HEK293T (cell line): Measurements from ENCODE around the gene TMEM87A.
A peak's percentile ranks its signal among the peaks of the same experiment; 100 is the strongest.
"Not testable (repeated sequence)": the region's sequence is repeated elsewhere in the genome, so short reads cannot be mapped to it uniquely, and the experiment has no call there.

Experiments
- CTCF ChIA-PET: fragments of 350-600 bp; formaldehyde crosslinking; extraction: SDS; loops from one replicate; lab custom pipeline; 2021; ENCODE audit warnings: antibody characterized with exemption, inconsistent platforms; lab: Yijun Ruan, JAX
- POLR2A ChIA-PET: fragments of 350-600 bp; formaldehyde crosslinking; extraction: SDS; loops from one replicate; lab custom pipeline; 2020; ENCODE audit warnings: antibody characterized with exemption, inconsistent platforms; lab: Yijun Ruan, JAX
- DNase-seq: peaks from one replicate; pipeline ENCODE4 v3.0.0; 2012; ENCODE audit warnings: mixed read lengths; ENCODE audit errors: extremely low spot score
- ARNT ChIP-seq: fragments of 450-650 bp; IDR thresholded peaks from 2 replicates; pipeline ENCODE4 v1.6.1; 2017; ENCODE audit warnings: mild to moderate bottlenecking
- BHLHE40 ChIP-seq: fragments of 450-650 bp; IDR thresholded peaks from 2 replicates; pipeline ENCODE4 v1.6.1; 2016; ENCODE audit warnings: mild to moderate bottlenecking, moderate library complexity, borderline replicate concordance
- CTBP1 ChIP-seq: fragments of 450-650 bp; IDR thresholded peaks from 2 replicates; pipeline ENCODE4 v1.6.1; 2016; ENCODE audit warnings: borderline replicate concordance
- ELF4 ChIP-seq: fragments of 450-650 bp; IDR thresholded peaks from 2 replicates; pipeline ENCODE4 v1.6.1; 2017; ENCODE audit warnings: antibody characterized with exemption
- FOXA1 ChIP-seq: fragments of 450-650 bp; IDR thresholded peaks from 2 replicates; pipeline ENCODE4 v1.6.1; 2016; ENCODE audit warnings: mild to moderate bottlenecking
- FOXK2 ChIP-seq: fragments of 450-650 bp; IDR thresholded peaks from 2 replicates; pipeline ENCODE4 v1.6.1; 2016; ENCODE audit warnings: mild to moderate bottlenecking
- FOXM1 ChIP-seq: fragments of 450-650 bp; IDR thresholded peaks from 2 replicates; pipeline ENCODE4 v1.6.1; 2017; ENCODE audit warnings: mild to moderate bottlenecking, borderline replicate concordance
- HDGF ChIP-seq: fragments of 450-650 bp; IDR thresholded peaks from 2 replicates; pipeline ENCODE4 v1.6.1; 2017; ENCODE audit warnings: antibody characterized with exemption, borderline replicate concordance
- L3MBTL2 ChIP-seq: fragments of 450-650 bp; conservative IDR thresholded peaks from 2 replicates; pipeline ENCODE4 v1.6.1; 2016; ENCODE audit warnings: mild to moderate bottlenecking
- LEF1 ChIP-seq: fragments of 450-650 bp; IDR thresholded peaks from 2 replicates; pipeline ENCODE4 v1.6.1; 2017; ENCODE audit warnings: mild to moderate bottlenecking, borderline replicate concordance
- NFRKB ChIP-seq: fragments of 450-650 bp; IDR thresholded peaks from 2 replicates; pipeline ENCODE4 v1.6.1; 2016; ENCODE audit warnings: mild to moderate bottlenecking, moderate library complexity
- PKNOX1 ChIP-seq: fragments of 450-650 bp; IDR thresholded peaks from 2 replicates; pipeline ENCODE4 v1.6.1; 2016
- SP1 ChIP-seq: fragments of 450-650 bp; IDR thresholded peaks from 2 replicates; pipeline ENCODE4 v1.6.1; 2017
- SUZ12 ChIP-seq: fragments of 450-650 bp; IDR thresholded peaks from 2 replicates; pipeline ENCODE4 v1.6.1; 2016; ENCODE audit warnings: mild to moderate bottlenecking
- TARDBP ChIP-seq: fragments of 450-650 bp; IDR thresholded peaks from 2 replicates; pipeline ENCODE4 v1.6.1; 2016
- ZNF384 ChIP-seq: fragments of 450-650 bp; IDR thresholded peaks from 2 replicates; pipeline ENCODE4 v1.6.1; 2016

Gene TMEM87A, protein sequence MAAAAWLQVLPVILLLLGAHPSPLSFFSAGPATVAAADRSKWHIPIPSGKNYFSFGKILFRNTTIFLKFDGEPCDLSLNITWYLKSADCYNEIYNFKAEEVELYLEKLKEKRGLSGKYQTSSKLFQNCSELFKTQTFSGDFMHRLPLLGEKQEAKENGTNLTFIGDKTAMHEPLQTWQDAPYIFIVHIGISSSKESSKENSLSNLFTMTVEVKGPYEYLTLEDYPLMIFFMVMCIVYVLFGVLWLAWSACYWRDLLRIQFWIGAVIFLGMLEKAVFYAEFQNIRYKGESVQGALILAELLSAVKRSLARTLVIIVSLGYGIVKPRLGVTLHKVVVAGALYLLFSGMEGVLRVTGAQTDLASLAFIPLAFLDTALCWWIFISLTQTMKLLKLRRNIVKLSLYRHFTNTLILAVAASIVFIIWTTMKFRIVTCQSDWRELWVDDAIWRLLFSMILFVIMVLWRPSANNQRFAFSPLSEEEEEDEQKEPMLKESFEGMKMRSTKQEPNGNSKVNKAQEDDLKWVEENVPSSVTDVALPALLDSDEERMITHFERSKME

DNA sequence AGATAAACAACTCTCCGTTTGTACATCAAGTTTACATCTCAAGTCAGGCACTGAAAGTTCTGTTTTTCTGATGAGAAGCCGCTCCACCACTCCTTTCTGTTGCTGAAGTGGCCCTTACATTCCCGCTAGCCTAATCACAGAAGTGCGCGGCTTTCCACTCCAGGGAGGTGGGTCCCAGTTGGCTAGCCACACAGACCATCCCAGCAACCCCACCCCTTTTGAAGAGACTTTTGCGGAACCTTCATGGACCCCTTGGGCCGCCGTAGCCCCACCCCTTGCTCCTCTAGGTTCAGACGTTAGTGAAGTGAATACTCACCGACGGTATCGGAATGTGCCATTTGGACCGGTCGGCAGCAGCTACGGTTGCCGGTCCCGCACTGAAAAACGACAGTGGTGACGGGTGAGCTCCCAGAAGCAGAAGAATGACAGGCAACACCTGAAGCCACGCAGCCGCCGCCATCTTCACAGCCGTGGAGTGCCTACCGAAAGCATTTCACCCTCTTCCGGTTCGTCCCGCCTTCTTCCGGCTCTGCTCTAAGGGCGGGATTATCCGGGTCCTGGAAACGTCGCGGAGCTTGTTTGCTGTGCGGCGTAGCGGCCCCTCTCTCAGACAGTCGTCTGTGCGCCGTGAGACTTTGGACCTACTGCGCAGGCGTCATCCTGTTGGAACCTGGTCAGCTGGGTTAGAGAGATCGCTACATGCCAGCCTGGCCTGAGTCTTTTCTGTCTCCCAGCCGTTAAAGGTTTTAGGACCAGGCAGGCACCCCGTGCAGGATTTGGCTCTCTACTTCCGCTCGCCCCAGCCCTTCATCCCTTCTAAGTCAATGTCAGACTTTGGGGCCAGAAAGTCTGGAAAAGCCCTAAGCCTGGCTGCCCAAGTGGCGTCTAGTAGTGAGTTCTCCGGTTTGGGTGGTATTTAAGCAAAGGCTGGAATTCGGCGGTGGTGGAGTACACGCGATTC lies at the start of gene TMEM87A, which contains the start of gene GANC:
TMEM87A (minus strand) TSS at position 495 of the 961 bp plus-strand sequence; CDS start at position 460, 35 bp downstream.
GANC (plus strand) TSS at position 263 of the 961 bp plus-strand sequence. CDS start 1,281 bp downstream, outside the sequence.
- TF ChIP-seq BHLHE40: no peak
- TF ChIP-seq TARDBP: no peak
- TF ChIP-seq FOXA1: no peak
- peak; percentile 67 for TF ChIP-seq L3MBTL2
- no peak for TF ChIP-seq CTBP1
- no peak for TF ChIP-seq SUZ12
- peak; percentile 75 for TF ChIP-seq ELF4
- TF ChIP-seq ZNF384: no peak
- no peak for TF ChIP-seq FOXK2
- TF ChIP-seq NFRKB: 0 out of 2 replicates have a peak, but pooled peaks have one; percentile 18
- no peak for TF ChIP-seq SP1
- TF ChIP-seq FOXM1: no peak
- no peak for TF ChIP-seq HDGF
- no peak for TF ChIP-seq ARNT
- TF ChIP-seq PKNOX1: peak; percentile 59
- no peak for TF ChIP-seq LEF1
- peak; percentile 82 for DNase-seq
- ChIA-PET POLR2A (interaction anchor here (0.5 to 2.2 kb wide), 17 partner anchors 9 to 275 kb away, joined by 3 to 20 read pairs (median 3); partner anchors contain the start of gene VPS39), CTCF (no interaction called here)

DNA sequence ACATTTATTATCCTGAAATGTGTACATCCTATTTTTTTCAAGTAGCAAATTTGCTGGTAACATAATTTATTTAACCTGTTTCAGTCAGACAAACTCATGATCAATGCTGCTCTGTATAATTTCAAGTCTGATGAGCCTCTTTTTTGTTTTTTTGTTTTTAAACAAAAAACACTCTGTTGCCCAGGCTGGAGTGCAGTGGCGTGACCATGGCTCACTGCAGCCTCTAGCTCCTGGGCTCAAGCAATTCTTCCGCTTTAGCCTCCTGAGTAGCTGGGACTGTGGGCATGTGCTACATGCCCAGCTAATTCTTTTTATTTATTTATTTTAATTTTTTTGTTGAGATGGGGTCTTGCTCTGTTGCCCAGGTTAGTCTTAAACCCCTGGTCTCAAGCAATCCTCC lies 46.0 kb upstream of the TMEM87A start:
- CTCF ChIA-PET: no interaction called here
- no peak for DNase-seq
- POLR2A ChIA-PET: no interaction called here
- no peak for TF ChIP-seq BHLHE40
- no peak for TF ChIP-seq PKNOX1
- no peak for TF ChIP-seq NFRKB
- no peak for TF ChIP-seq ARNT
- no peak for TF ChIP-seq FOXK2
- no peak for TF ChIP-seq TARDBP
- no peak for TF ChIP-seq ZNF384
- no peak for TF ChIP-seq FOXM1
- no peak for TF ChIP-seq HDGF

DNA sequence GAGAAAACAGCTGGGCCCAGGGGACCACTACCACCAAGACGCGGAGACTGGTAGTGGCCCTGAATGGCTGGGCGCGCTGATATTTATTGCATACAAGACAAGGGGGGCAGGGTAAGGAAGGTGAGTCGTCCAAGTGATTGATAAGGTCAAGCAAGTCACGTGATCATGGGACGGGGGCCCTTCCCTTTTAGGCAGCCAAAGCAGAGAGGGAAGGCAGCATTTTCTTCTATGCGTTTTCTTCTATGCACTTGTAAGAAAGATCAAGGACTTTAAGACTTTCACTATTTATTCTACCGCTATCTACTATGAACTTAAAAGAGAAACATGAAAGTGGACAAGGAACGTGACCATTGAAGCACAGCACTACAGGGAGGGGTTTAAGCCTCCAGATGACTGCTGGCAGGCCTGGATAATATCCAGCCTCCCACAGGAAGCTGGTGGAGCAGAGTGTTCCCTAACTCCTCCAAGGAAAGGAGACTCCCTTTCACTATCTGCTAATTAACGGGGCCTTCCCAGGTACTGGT lies 43.1 kb upstream of the TMEM87A start:
- DNase-seq, CTCF ChIA-PET, POLR2A ChIA-PET: not testable (repeated sequence)

DNA sequence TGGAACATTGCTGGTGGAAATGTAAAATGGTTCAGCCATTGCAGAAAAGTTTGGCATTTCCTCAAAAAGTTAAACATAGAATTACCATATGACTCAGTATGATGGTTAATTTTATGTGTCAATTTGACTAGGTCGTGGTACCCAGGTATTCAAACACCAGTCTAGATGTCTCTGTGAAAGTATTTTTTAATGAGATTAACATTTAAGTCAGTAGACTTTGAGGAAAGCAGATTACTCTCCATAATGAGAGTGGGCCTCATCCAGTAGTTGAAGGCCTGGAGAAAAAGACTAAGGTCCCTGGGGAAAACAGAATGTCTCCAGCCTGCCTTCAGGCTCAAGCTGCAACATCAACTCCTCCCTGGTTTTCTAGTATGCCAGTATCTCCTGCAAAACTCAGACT lies 42.3 kb upstream of the TMEM87A start:
- ChIA-PET POLR2A (no interaction called here), CTCF (no interaction called here)
- TF ChIP-seq PKNOX1 (no peak), ARNT (no peak), CTBP1 (no peak), L3MBTL2 (no peak), FOXA1 (no peak)
- no peak for DNase-seq

DNA sequence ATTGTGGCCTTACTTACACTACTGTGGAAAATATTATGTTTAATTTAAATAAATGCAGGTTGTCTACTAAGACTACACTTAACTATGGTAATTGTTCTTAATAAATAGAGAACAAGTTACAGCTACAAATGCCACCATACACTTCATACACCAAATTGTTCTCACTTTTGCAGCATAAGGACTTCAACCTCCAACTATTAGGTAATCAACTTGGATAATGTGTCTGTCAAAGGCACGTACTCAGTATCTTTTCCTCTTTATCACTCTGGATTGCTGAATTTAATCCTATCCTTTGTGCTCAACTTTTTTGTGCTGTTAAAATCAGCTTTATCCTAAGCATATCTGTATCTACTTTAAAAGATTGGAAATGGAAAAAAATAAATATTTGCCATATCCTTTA lies 41.6 kb upstream of the TMEM87A start:
- TF ChIP-seq FOXM1: no peak
- TF ChIP-seq FOXK2: no peak
- TF ChIP-seq BHLHE40: no peak
- TF ChIP-seq SP1: no peak
- no peak for TF ChIP-seq PKNOX1
- no peak for TF ChIP-seq LEF1
- TF ChIP-seq CTBP1: no peak
- TF ChIP-seq FOXA1: no peak
- no peak for TF ChIP-seq HDGF
- no peak for TF ChIP-seq SUZ12
- TF ChIP-seq ARNT: no peak
- TF ChIP-seq TARDBP: no peak
- no peak for DNase-seq
- POLR2A ChIA-PET: interaction anchor here (1.0 kb wide), 1 partner anchor 41 kb away, joined by 3 read pairs; the partner anchor contains the start of genes GANC and TMEM87A
- CTCF ChIA-PET: no interaction called here
